Liver (tissue), 3 donors: Measurements from ENCODE around the gene PNMA1.

Source experiments
- ATF3 ChIP-seq: IDR thresholded peaks from 2 replicates; pipeline ENCODE4 v1.6.1; 2016; ENCODE audit warnings: antibody characterized with exemption
- CTCF ChIP-seq: fragments of 150-350 bp; IDR thresholded peaks from 2 replicates; pipeline ENCODE4 v1.5.1; 2017; ENCODE audit warnings: improper control_type of control experiment, low read depth, low read length; ENCODE audit not compliant: missing input control
- EGR1 ChIP-seq, 2 donors: IDR thresholded peaks; 2 replicates each; pipeline ENCODE4 v1.6.1; 2016 to 2018; ENCODE audit warnings: antibody characterized with exemption in 2 of 2, low read depth in 2 of 2
- HNF4G ChIP-seq: IDR thresholded peaks from 2 replicates; pipeline ENCODE4 v1.6.1; 2016; ENCODE audit warnings: antibody characterized with exemption
- MAX ChIP-seq: IDR thresholded peaks from 2 replicates; pipeline ENCODE4 v1.6.1; 2016; ENCODE audit warnings: antibody characterized with exemption
- RAD21 ChIP-seq, 2 donors: IDR thresholded peaks; 2 replicates each; pipeline ENCODE4 v1.6.1; 2016; ENCODE audit warnings: antibody characterized with exemption in 2 of 2, mild to moderate bottlenecking in 2 of 2
- REST ChIP-seq: IDR thresholded peaks from 2 replicates; pipeline ENCODE4 v1.6.1; 2016; ENCODE audit warnings: antibody characterized with exemption, mild to moderate bottlenecking
- RXRA ChIP-seq, 2 donors: IDR thresholded peaks; 2 replicates each; pipeline ENCODE4 v1.6.1; 2017 to 2018; ENCODE audit warnings: antibody characterized with exemption in 2 of 2, mild to moderate bottlenecking in 1 of 2
- SP1 ChIP-seq: IDR thresholded peaks from 2 replicates; pipeline ENCODE4 v1.6.1; 2018; ENCODE audit warnings: antibody characterized with exemption, mild to moderate bottlenecking
- TAF1 ChIP-seq: conservative IDR thresholded peaks from 2 replicates; pipeline ENCODE4 v1.6.1; 2016; ENCODE audit warnings: antibody characterized with exemption, mild to moderate bottlenecking
- ZBTB33 ChIP-seq: IDR thresholded peaks from 2 replicates; pipeline ENCODE4 v1.6.1; 2016; ENCODE audit warnings: antibody characterized with exemption
- donor health status: healthy.
- donor health status: healthy.

- TF ChIP-seq RAD21 (IDR thresholded peaks at IDR 0.05) (no peak), CTCF (no peak), SP1 (no peak), REST (no peak), HNF4G (no peak), TAF1 (no peak), EGR1 (IDR thresholded peaks at IDR 0.05; ENCODE audit: low read depth in 2 of 2) (no peak), RXRA (IDR thresholded peaks at IDR 0.05) (no peak), ZBTB33 (no peak), ATF3 (no peak), MAX (no peak)
Measured at GRCh38 chr14:73739899-73740617, 25.9 kb upstream of the PNMA1 start.
